HepG2 (cell line): ENCODE results near the gene SLC48A1. TPM values are rescaled to one million over a fixed set of nuclear protein-coding genes. Genes with fewer than 3 reads are reported as not detected.
A peak's percentile ranks its signal among the peaks of the same experiment; 100 is the strongest.

Source experiments
- ATAC-seq: fragments of 200-7000 bp; cut with Tn5 transposase; 3 replicates; pipeline ENCODE4 v1.9.1; 2020; ENCODE audit warnings: mild to moderate bottlenecking, moderate library complexity
- BruUV-seq: library from RNA; stranded (reverse); fragments of 400-500 nt; replicated peaks from 2 replicates; lab custom pipeline; 2021; lab: Mats Ljungman, UMichigan
- CTCF ChIA-PET: fragments of 300-600 bp; formaldehyde crosslinking; extraction: SDS; loops from one replicate; lab custom pipeline; 2021; ENCODE audit warnings: low total read pairs, inconsistent platforms, low intra/inter-chr PET ratio; lab: Yijun Ruan, JAX
- POLR2A ChIA-PET: fragments of 350-600 bp; sonication (Branson Sonifier 250); formaldehyde crosslinking; loops from one replicate; lab custom pipeline; 2020; ENCODE audit warnings: antibody characterized with exemption, inconsistent platforms; lab: Yijun Ruan, JAX
- DNase-seq: peaks from one replicate; pipeline ENCODE4 v3.0.0-alpha.2; 2015; ENCODE audit warnings: low spot score
- FAIRE-seq: peaks from 3 replicates; lab custom pipeline; 2011; peaks lifted over from hg19 to GRCh38; lab: Jason Lieb, UNC
- H2AFZ ChIP-seq: one replicate; pipeline ENCODE4 v1.6.1; 2011; ENCODE audit warnings: low read length, inconsistent platforms
- H3K27ac ChIP-seq: fragments of 300-600 bp; 3 replicates; pipeline ENCODE4 v1.8.0; 2011; ENCODE audit warnings: mixed run types, mild to moderate bottlenecking, mixed read lengths, low read length, inconsistent platforms; ENCODE audit not compliant: insufficient read depth; ENCODE audit errors: extremely low read length
- H3K27me3 ChIP-seq, 2 experiments: fragments of 200-600 bp in 1 of 2; 2 replicates in 1 of 2; 3 replicates in 1 of 2; pipeline versions ENCODE4 v1.6.0 to v1.8.0; 2011; ENCODE audit warnings: low read length in 2 of 2, mild to moderate bottlenecking in 2 of 2, moderate library complexity in 2 of 2, inconsistent platforms in 1 of 2; ENCODE audit not compliant: insufficient read depth in 2 of 2, control insufficient read depth in 1 of 2
- H3K36me3 ChIP-seq, 2 experiments: fragments of 200-600 bp in 1 of 2; replicated peaks in 1 of 2; 2 replicates in 1 of 2; 3 replicates in 1 of 2; pipeline versions ENCODE4 v1.5.1 to v1.8.0; 2011; ENCODE audit warnings: low read length in 2 of 2, inconsistent platforms in 1 of 2; ENCODE audit not compliant: insufficient read depth in 2 of 2, control insufficient read depth in 1 of 2
- H3K4me1 ChIP-seq: 2 replicates; pipeline ENCODE4 v1.5.1; 2012; ENCODE audit warnings: low read length, inconsistent platforms; ENCODE audit not compliant: insufficient read depth
- H3K4me2 ChIP-seq: 2 replicates; pipeline ENCODE4 v1.6.0; 2011; ENCODE audit warnings: low read depth, low read length, inconsistent platforms
- H3K4me3 ChIP-seq, 3 experiments: fragments of 200-600 bp in 1 of 3; sonication (generic), shearing (Covaris generic) in 1 of 3; replicated peaks in 1 of 3; 2 replicates each; pipeline ENCODE4 v1.5.1; 2011 to 2016; ENCODE audit warnings: low read length in 3 of 3, inconsistent platforms in 2 of 3, low read depth in 2 of 3, mild to moderate bottlenecking in 2 of 3, control low read depth in 1 of 3, mixed read lengths in 1 of 3; ENCODE audit not compliant: insufficient read depth in 1 of 3
- H3K79me2 ChIP-seq: one replicate; pipeline ENCODE4 v1.6.1; 2011; ENCODE audit warnings: low read length, inconsistent platforms; ENCODE audit not compliant: insufficient read depth
- H3K9ac ChIP-seq: 2 replicates; pipeline ENCODE4 v1.6.0; 2011; ENCODE audit warnings: mild to moderate bottlenecking, low read depth, low read length, inconsistent platforms; ENCODE audit not compliant: insufficient read depth
- H3K9me3 ChIP-seq: 2 replicates; pipeline ENCODE4 v1.5.1; 2012; ENCODE audit warnings: mild to moderate bottlenecking, low read length
- H4K20me1 ChIP-seq: 2 replicates; pipeline ENCODE4 v1.6.0; 2011; ENCODE audit warnings: inconsistent platforms, mild to moderate bottlenecking, low read length, moderate library complexity; ENCODE audit not compliant: insufficient read depth
- ARHGAP35 ChIP-seq: sonication (generic); formaldehyde crosslinking; IDR thresholded peaks from 2 replicates; pipeline ENCODE4 v1.9.0; 2022; ENCODE audit warnings: mild to moderate bottlenecking, inconsistent platforms, moderate library complexity, missing genetic modification reagents, borderline replicate concordance
- ARNT ChIP-seq: fragments of 450-650 bp; IDR thresholded peaks from 2 replicates; pipeline ENCODE4 v1.6.1; 2017
- ARNTL ChIP-seq: sonication (generic); formaldehyde crosslinking; IDR thresholded peaks from 2 replicates; pipeline ENCODE4 v1.4.0; 2020; ENCODE audit warnings: mild to moderate bottlenecking, missing genetic modification reagents
- CHD4 ChIP-seq: fragments of 200-600 bp; sonication (generic); IDR thresholded peaks from 2 replicates; pipeline ENCODE4 v1.7.0; 2017; ENCODE audit warnings: mild to moderate bottlenecking, low read length, borderline replicate concordance
- CREM ChIP-seq, 2 experiments: sonication (generic) in 1 of 2; formaldehyde crosslinking in 1 of 2; IDR thresholded peaks; 2 replicates each; pipeline versions ENCODE4 v1.4.0 to v1.6.1; 2016 to 2020; ENCODE audit warnings: antibody characterized with exemption in 1 of 2, mild to moderate bottlenecking in 1 of 2, missing genetic modification reagents in 1 of 2
- MLLT10 ChIP-seq: sonication (generic); formaldehyde crosslinking; IDR thresholded peaks from 2 replicates; pipeline ENCODE4 v1.4.0; 2020; ENCODE audit warnings: missing genetic modification reagents
- NFKB2 ChIP-seq: sonication (generic); formaldehyde crosslinking; IDR thresholded peaks from 2 replicates; pipeline ENCODE4 v1.4.0; 2020; ENCODE audit warnings: missing genetic modification reagents, borderline replicate concordance
- NFRKB ChIP-seq: fragments of 450-650 bp; IDR thresholded peaks from 2 replicates; pipeline ENCODE4 v1.6.1; 2017
- NR2F6 ChIP-seq, 2 experiments: IDR thresholded peaks; 2 replicates each; pipeline ENCODE4 v1.6.1; 2016; ENCODE audit warnings: antibody characterized with exemption in 1 of 2, mild to moderate bottlenecking in 1 of 2
- RFX5 ChIP-seq: IDR thresholded peaks from 2 replicates; pipeline ENCODE4 v1.6.1; 2011; ENCODE audit warnings: low read depth, low read length, improper control_type of control experiment
- TP53 ChIP-seq: sonication (generic); formaldehyde crosslinking; conservative IDR thresholded peaks from 2 replicates; pipeline ENCODE4 v1.4.0; 2020; ENCODE audit warnings: missing genetic modification reagents
- TRIM24 ChIP-seq: sonication (generic); formaldehyde crosslinking; IDR thresholded peaks from 2 replicates; pipeline ENCODE4 v1.8.0; 2022; ENCODE audit warnings: mild to moderate bottlenecking, missing genetic modification reagents
- U2AF2 ChIP-seq: fragments of 200-400 bp; formaldehyde crosslinking; IDR thresholded peaks from 2 replicates; pipeline ENCODE4 v1.6.1; 2017; ENCODE audit warnings: low read depth, mild to moderate bottlenecking, low read length
- ZFP62 ChIP-seq: sonication (generic); formaldehyde crosslinking; IDR thresholded peaks from 2 replicates; pipeline ENCODE4 v1.4.0; 2020; ENCODE audit warnings: missing genetic modification reagents
- ZNF180 ChIP-seq: sonication (generic); formaldehyde crosslinking; IDR thresholded peaks from 2 replicates; pipeline ENCODE4 v1.4.0; 2020; ENCODE audit warnings: low read depth, missing genetic modification reagents, borderline replicate concordance
- ZNF598 ChIP-seq: sonication (generic); formaldehyde crosslinking; IDR thresholded peaks from 2 replicates; pipeline ENCODE4 v1.5.1; 2020; ENCODE audit warnings: mild to moderate bottlenecking, missing genetic modification reagents, borderline replicate concordance
- ZNF777 ChIP-seq: sonication (generic); formaldehyde crosslinking; IDR thresholded peaks from 2 replicates; pipeline ENCODE4 v1.4.0; 2020; ENCODE audit warnings: missing genetic modification reagents
- WGBS: methylation state at CpG from one replicate; pipeline ENCODE4 v1.1.6; 2017; ENCODE audit warnings: low lambda C conversion rate; 5-methylcytosine and 5-hydroxymethylcytosine counted together
- in situ Hi-C: cut with HindIII; loops from 2 replicates; pipeline ENCODE4 v1.10.0; 2017; ENCODE audit warnings: low pct_unique_long_range_greater_than_20kb; ENCODE audit not compliant: extremely low pct_ligation_motif_present
- intact Hi-C: fragments of 100-400 bp; cut with micrococcal nuclease; formaldehyde crosslinking; loops from one replicate; pipeline ENCODE4 v1.10.0; 2022; ENCODE audit not compliant: unreplicated experiment
- polyA plus RNA-seq, 8 experiments: library from polyadenylated mRNA; depleted of rRNA in 3 of 8; stranded (reverse) in 7 of 8; unstranded in 1 of 8; fragments of >200 nt; fragmentation: Illumina TruSeq in 4 of 8; extraction: Trizol in 4 of 8; gene quantifications; 2 replicates each; pipeline versions ENCODE4 v1.2.1 to v1.2.3, GENCODE V29; 2011 to 2016; ENCODE audit warnings: low read depth in 4 of 8, missing spikeins in 1 of 8, mixed read lengths in 1 of 8; ENCODE audit not compliant: insufficient read depth in 1 of 8
- total RNA-seq, 5 experiments: library from RNA; depleted of rRNA; stranded (reverse); fragments of >200 nt; fragmentation: Illumina TruSeq; extraction: Trizol; gene quantifications; 2 replicates each; pipeline ENCODE4 v1.2.3, GENCODE V29; 2016; ENCODE audit warnings: low read depth in 1 of 5
- TF ChIP-seq, protein P1 (sequence below): sonication (generic); formaldehyde crosslinking; IDR thresholded peaks from 2 replicates; pipeline ENCODE4 v1.8.0; 2023; ENCODE audit warnings: mild to moderate bottlenecking, missing genetic modification reagents
- TF ChIP-seq, protein P2 (sequence below): sonication (generic); formaldehyde crosslinking; IDR thresholded peaks from 2 replicates; pipeline ENCODE4 v1.8.0; 2022; ENCODE audit warnings: mild to moderate bottlenecking, missing genetic modification reagents, borderline replicate concordance
- TF ChIP-seq, protein P3 (sequence below): sonication (generic); formaldehyde crosslinking; IDR thresholded peaks from 2 replicates; pipeline ENCODE4 v1.4.0; 2020; ENCODE audit warnings: mild to moderate bottlenecking, low read depth, missing genetic modification reagents

SLC48A1 gene
- total and polyA plus RNA-seq, 2 of the 13 experiments (the other 11 are each of a cell fraction or from before 2014, with no cell fraction given): 2.2 to 3.7 TPM

DNA sequence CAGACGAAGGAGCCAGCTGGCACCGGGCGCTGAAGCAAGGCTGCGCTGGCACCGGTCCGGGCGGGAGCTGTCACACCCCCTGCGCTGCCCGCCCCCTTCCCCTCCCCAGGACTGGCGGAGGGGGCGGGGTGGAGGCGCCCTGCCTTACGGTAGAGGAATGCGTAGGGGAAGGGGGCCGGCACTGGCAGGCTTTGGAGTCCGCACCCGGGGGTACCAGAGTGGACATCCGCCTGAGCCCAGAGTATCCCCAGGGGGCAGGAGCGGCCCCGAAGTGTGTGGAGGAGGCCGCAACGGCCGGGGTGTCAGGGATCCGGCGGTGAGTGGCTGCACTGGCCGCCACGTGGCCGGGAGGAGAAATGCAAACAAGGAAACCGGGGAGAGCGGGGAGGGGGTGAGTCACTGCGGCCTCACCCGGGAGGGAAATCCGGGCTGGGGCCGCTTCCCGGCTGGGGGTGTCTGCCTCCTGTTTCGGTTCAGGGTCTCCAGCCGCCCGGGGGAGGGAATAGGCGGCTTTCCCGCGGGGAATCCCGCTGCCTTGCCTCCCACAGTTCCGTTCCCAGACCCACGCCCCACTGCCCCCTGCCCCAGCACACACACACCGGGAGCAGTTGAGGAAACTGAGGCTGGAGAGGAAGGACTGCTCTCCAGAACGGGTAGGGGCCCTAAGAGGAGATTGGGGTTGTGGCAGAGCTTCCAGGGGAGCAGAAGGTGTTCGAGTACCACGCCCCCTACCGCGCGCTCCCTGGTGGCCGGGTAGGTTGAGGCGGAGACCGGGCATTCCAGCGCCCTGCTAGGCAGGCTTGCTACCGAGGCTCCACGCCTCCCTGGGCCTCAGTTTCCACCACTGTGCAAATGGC is 14.0 kb upstream of the SLC48A1 start, which contains the start of gene RAPGEF3:
Gene RAPGEF3 (minus strand): TSS at position 47 of the 857 bp plus-strand sequence. CDS start 324 bp downstream, outside the sequence.
- in situ Hi-C loops: no loop called here
- Histone ChIP-seq H3K36me3 (no peaks in the 10 kb centered on the region), H3K4me2 (peak within 1 kb of the TSS; percentile 83), H3K9me3 (no peaks in the 10 kb centered on the region), H3K27ac (no peak within 1 kb of the TSS), H3K4me1 (peaks cover 17% of the 10 kb centered on the region; the same call in 1 of the 2 replicates), H4K20me1 (no peaks in the 10 kb centered on the region), H3K9ac (peak within 1 kb of the TSS; percentile 52; the same call in 1 of the 2 replicates), H2AFZ (no peak within 1 kb of the TSS), H3K4me3 (peak within 1 kb of the TSS; percentile 49 to 75 (median 50); a peak in 5 of 6 replicates), H3K79me2 (no peaks in the 10 kb centered on the region), H3K27me3 (peaks cover 3 to 50% of the 10 kb centered on the region in 2 experiments; a peak in 4 of 5 replicates)
- ATAC-seq: peak; percentile 90
- WGBS: 0% methylated on average over 7 of the region's 57 CpGs
- ChIA-PET CTCF (interaction anchor here (0.6 to 2.4 kb wide), 4 partner anchors 9 to 79 kb away, joined by 3 to 14 read pairs (median 3); no protein-coding TSS in a partner anchor), POLR2A (interaction anchor here (2.4 kb wide), 1 partner anchor 14 kb away, joined by 6 read pairs; the partner anchor contains the start of gene SLC48A1)
- peak; percentile 49 for DNase-seq
- intact Hi-C loops: no loop called here
- FAIRE-seq: no peak
- no TSS peak for BruUV-seq
- TF ChIP-seq, protein P1, sequence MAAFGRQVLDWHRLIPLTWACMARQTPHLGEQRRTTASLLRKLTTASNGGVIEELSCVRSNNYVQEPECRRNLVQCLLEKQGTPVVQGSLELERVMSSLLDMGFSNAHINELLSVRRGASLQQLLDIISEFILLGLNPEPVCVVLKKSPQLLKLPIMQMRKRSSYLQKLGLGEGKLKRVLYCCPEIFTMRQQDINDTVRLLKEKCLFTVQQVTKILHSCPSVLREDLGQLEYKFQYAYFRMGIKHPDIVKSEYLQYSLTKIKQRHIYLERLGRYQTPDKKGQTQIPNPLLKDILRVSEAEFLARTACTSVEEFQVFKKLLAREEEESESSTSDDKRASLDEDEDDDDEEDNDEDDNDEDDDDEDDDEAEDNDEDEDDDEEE (CRISPR knock-in tag): no peak
- TF ChIP-seq TRIM24 (CRISPR knock-in tag) (no peak), ZFP62 (CRISPR knock-in tag) (no peak), U2AF2 (no peak), CHD4 (no peak), MLLT10 (CRISPR knock-in tag) (no peak), NFKB2 (CRISPR knock-in tag) (no peak), ARHGAP35 (CRISPR knock-in tag) (no peak), RFX5 (no peak), ZNF777 (no peak), TP53 (CRISPR knock-in tag) (no peak), NFRKB (no peak), NR2F6 (IDR thresholded peaks at IDR 0.05) (no peak), NR2F6 (CRISPR knock-in tag; IDR thresholded peaks at IDR 0.05) (no peak), ZNF598 (CRISPR knock-in tag) (no peak), ZNF180 (CRISPR knock-in tag) (no peak), ARNT (no peak), CREM (IDR thresholded peaks at IDR 0.05) (no peak), CREM (CRISPR knock-in tag; IDR thresholded peaks at IDR 0.05) (no peak), ARNTL (CRISPR knock-in tag) (no peak)
- TF ChIP-seq, protein P2, sequence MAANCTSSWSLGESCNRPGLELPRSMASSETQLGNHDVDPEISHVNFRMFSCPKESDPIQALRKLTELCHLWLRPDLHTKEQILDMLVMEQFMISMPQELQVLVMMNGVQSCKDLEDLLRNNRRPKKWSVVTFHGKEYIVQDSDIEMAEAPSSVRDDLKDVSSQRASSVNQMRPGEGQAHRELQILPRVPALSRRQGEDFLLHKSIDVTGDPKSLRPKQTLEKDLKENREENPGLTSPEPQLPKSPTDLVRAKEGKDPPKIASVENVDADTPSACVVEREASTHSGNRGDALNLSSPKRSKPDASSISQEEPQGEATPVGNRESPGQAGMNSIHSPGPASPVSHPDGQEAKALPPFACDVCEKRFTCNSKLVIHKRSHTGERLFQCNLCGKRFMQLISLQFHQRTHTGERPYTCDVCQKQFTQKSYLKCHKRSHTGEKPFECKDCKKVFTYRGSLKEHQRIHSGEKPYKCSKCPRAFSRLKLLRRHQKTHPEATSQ (CRISPR knock-in tag): no peak
- TF ChIP-seq, protein P3, sequence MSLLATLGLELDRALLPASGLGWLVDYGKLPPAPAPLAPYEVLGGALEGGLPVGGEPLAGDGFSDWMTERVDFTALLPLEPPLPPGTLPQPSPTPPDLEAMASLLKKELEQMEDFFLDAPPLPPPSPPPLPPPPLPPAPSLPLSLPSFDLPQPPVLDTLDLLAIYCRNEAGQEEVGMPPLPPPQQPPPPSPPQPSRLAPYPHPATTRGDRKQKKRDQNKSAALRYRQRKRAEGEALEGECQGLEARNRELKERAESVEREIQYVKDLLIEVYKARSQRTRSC (CRISPR knock-in tag): no peak
